GM12892 (cell line): ENCODE data around the gene DYNLT2.

Experiments used
- POLR2A ChIP-seq: IDR thresholded peaks from 2 replicates; pipeline ENCODE4 v1.6.1; 2011; ENCODE audit warnings: low read depth, low read length, control low read depth
- POLR2AphosphoS5 ChIP-seq: IDR thresholded peaks from 2 replicates; pipeline ENCODE4 v1.6.1; 2011; ENCODE audit warnings: low read depth, low read length, control low read depth
- TAF1 ChIP-seq: IDR thresholded peaks from 2 replicates; pipeline ENCODE4 v1.6.1; 2011; ENCODE audit warnings: low read depth, mild to moderate bottlenecking, control low read depth, low read length, borderline replicate concordance

DNA sequence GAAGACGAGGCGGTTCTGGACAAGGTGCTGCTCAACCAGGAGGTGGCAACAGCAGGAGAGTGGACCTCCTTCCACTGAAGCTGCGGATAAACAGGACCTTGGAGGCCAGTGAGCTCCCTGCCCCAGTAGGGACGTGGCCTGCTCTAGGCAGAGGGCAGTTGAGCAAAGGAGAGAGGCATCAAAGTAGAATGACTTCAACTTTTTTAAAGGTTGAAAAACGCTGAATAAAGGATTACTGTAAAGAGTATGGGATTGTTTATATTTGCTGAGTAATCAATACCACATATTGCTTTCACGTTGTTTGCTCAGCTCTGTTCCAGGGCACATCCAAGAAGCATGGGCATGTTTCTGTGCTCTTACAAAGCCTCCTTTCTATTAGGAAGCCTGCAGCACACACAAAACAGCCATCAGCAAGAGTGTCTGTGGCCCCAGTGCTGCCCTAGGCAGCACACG lies 48.1 kb upstream of the DYNLT2 start:
- TF ChIP-seq POLR2A (no peak), TAF1 (no peak), POLR2AphosphoS5 (no peak)
